SK-N-SH (cell line): ENCODE measurements around the gene ELN. TPM values are rescaled to one million over a fixed set of nuclear protein-coding genes. Genes with fewer than 3 reads are reported as not detected.

ENCODE experiments used
- CTCF ChIA-PET: fragments of 300-600, 350-600 bp; formaldehyde crosslinking; extraction: SDS; loops from one replicate; lab custom pipeline; 2021; lab: Yijun Ruan, JAX
- POLR2A ChIA-PET: fragments of 350-600 bp; sonication (Branson Sonifier 250); formaldehyde crosslinking; extraction: SDS; loops from one replicate; lab custom pipeline; 2020; ENCODE audit warnings: antibody characterized with exemption, inconsistent platforms; lab: Yijun Ruan, JAX
- DNase-seq: peaks from one replicate; pipeline ENCODE4 v3.0.0; 2012
- H2AFZ ChIP-seq: fragments of 200-600 bp; sonication (generic); 2 replicates; pipeline ENCODE4 v1.8.1; 2016; ENCODE audit warnings: antibody characterized with exemption, mild to moderate bottlenecking, low read depth
- H3F3A ChIP-seq: fragments of 200-600 bp; sonication (generic); replicated peaks from 2 replicates; pipeline ENCODE3; 2016; ENCODE audit warnings: antibody characterized with exemption, mild to moderate bottlenecking; ENCODE audit not compliant: insufficient read depth
- H3K27ac ChIP-seq, 2 experiments: fragments of 200-500 bp in 1 of 2; fragments of 200-600 bp in 1 of 2; sonication (Bioruptor generic) in 1 of 2; sonication (generic), shearing (Covaris generic) in 1 of 2; 2 replicates each; pipeline versions ENCODE4 v1.5.1 to v1.6.1; 2014 to 2016; ENCODE audit warnings: low read depth in 2 of 2, inconsistent platforms in 1 of 2, low read length in 1 of 2, mild to moderate bottlenecking in 1 of 2, mixed read lengths in 1 of 2
- H3K27me3 ChIP-seq: fragments of 200-600 bp; sonication (generic), shearing (Covaris generic); 2 replicates; pipeline ENCODE4 v1.6.1; 2016; ENCODE audit warnings: mixed run types; ENCODE audit not compliant: insufficient read depth
- H3K36me3 ChIP-seq, 2 experiments: fragments of 200-500 bp in 1 of 2; fragments of 200-600 bp in 1 of 2; sonication (Bioruptor generic) in 1 of 2; sonication (generic) in 1 of 2; replicated peaks in 1 of 2; 2 replicates each; pipeline versions ENCODE3 to v1.5.1; 2014 to 2016; ENCODE audit warnings: low read length in 1 of 2, mild to moderate bottlenecking in 1 of 2; ENCODE audit not compliant: insufficient read depth in 2 of 2, control insufficient read depth in 1 of 2
- H3K4me1 ChIP-seq, 2 experiments: fragments of 200-500 bp in 1 of 2; fragments of 200-600 bp in 1 of 2; sonication (Bioruptor generic) in 1 of 2; sonication (generic), shearing (Covaris generic) in 1 of 2; 2 replicates each; pipeline versions ENCODE4 v1.5.1 to v1.6.1; 2014 to 2016; ENCODE audit warnings: low read depth in 1 of 2, low read length in 1 of 2, mixed run types in 1 of 2; ENCODE audit not compliant: insufficient read depth in 2 of 2, control insufficient read depth in 1 of 2
- H3K4me2 ChIP-seq: fragments of 200-600 bp; sonication (generic), shearing (Covaris generic); 2 replicates; pipeline ENCODE4 v1.6.1; 2017; ENCODE audit warnings: mixed run types
- H3K4me3 ChIP-seq, 2 experiments: fragments of 200-500 bp in 1 of 2; fragments of 200-600 bp in 1 of 2; sonication (Bioruptor generic) in 1 of 2; sonication (generic), shearing (Covaris generic) in 1 of 2; 2 replicates each; pipeline versions ENCODE4 v1.5.1 to v1.8.1; 2014 to 2016; ENCODE audit warnings: low read depth in 2 of 2, inconsistent platforms in 1 of 2, low read length in 1 of 2, mild to moderate bottlenecking in 1 of 2, mixed read lengths in 1 of 2, moderate library complexity in 1 of 2
- H3K79me2 ChIP-seq: fragments of 200-600 bp; sonication (generic); 2 replicates; pipeline ENCODE4 v1.8.1; 2017; ENCODE audit warnings: mild to moderate bottlenecking; ENCODE audit not compliant: insufficient read depth
- H3K9ac ChIP-seq: fragments of 200-600 bp; sonication (generic); 2 replicates; pipeline ENCODE4 v1.6.1; 2017; ENCODE audit warnings: mixed run types
- H3K9me2 ChIP-seq: fragments of 200-600 bp; sonication (generic); 2 replicates; pipeline ENCODE4 v1.6.1; 2017; ENCODE audit warnings: mixed run types
- H3K9me3 ChIP-seq: fragments of 200-600 bp; sonication (generic); 2 replicates; pipeline ENCODE4 v1.6.1; 2017; ENCODE audit warnings: mixed run types, mild to moderate bottlenecking, moderate library complexity
- H4K20me1 ChIP-seq: fragments of 200-600 bp; sonication (generic); 2 replicates; pipeline ENCODE4 v1.6.1; 2017; ENCODE audit warnings: mild to moderate bottlenecking, mixed run types; ENCODE audit not compliant: insufficient read depth
- CTCF ChIP-seq: fragments of 200-600 bp; sonication (generic); IDR thresholded peaks from 2 replicates; pipeline ENCODE4 v1.6.1; 2017; ENCODE audit warnings: antibody characterized with exemption, mild to moderate bottlenecking, moderate library complexity
- ELF1 ChIP-seq: IDR thresholded peaks from 2 replicates; pipeline ENCODE4 v1.4.0; 2012
- FOSL2 ChIP-seq: IDR thresholded peaks from 2 replicates; pipeline ENCODE4 v1.4.0; 2012; ENCODE audit warnings: low read depth, mild to moderate bottlenecking, moderate library complexity, borderline replicate concordance
- FOXJ3 ChIP-seq: sonication (generic); formaldehyde crosslinking; IDR thresholded peaks from 2 replicates; pipeline ENCODE4 v1.5.1; 2020; ENCODE audit warnings: mild to moderate bottlenecking, missing genetic modification reagents
- FOXM1 ChIP-seq: IDR thresholded peaks from 2 replicates; pipeline ENCODE4 v1.4.0; 2012; ENCODE audit warnings: low read depth, mild to moderate bottlenecking
- GABPA ChIP-seq: IDR thresholded peaks from 2 replicates; pipeline ENCODE4 v1.4.0; 2012; ENCODE audit warnings: low read depth, mild to moderate bottlenecking
- JUND ChIP-seq: IDR thresholded peaks from 2 replicates; pipeline ENCODE4 v1.4.0; 2012
- MEF2A ChIP-seq: IDR thresholded peaks from 2 replicates; pipeline ENCODE4 v1.4.0; 2012; ENCODE audit warnings: low read depth, borderline replicate concordance
- MXI1 ChIP-seq: IDR thresholded peaks from 2 replicates; pipeline ENCODE4 v1.6.1; 2012; ENCODE audit warnings: mild to moderate bottlenecking, low read depth, low read length, improper control_type of control experiment
- PBX3 ChIP-seq: IDR thresholded peaks from 2 replicates; pipeline ENCODE4; 2012
- RAD21 ChIP-seq: IDR thresholded peaks from 2 replicates; pipeline ENCODE4 v1.6.1; 2012; ENCODE audit warnings: mild to moderate bottlenecking, low read length
- RFX5 ChIP-seq: IDR thresholded peaks from 2 replicates; pipeline ENCODE4 v1.6.1; 2012; ENCODE audit warnings: mild to moderate bottlenecking, improper control_type of control experiment, low read length
- SMC3 ChIP-seq: IDR thresholded peaks from 2 replicates; pipeline ENCODE4 v1.6.1; 2012; ENCODE audit warnings: low read depth, low read length, improper control_type of control experiment
- TAF1 ChIP-seq: IDR thresholded peaks from 2 replicates; pipeline ENCODE4 v1.6.1; 2012; ENCODE audit warnings: low read depth, mild to moderate bottlenecking, low read length, moderate library complexity, borderline replicate concordance
- USF1 ChIP-seq: IDR thresholded peaks from 2 replicates; pipeline ENCODE4 v1.4.0; 2012; ENCODE audit warnings: low read depth, borderline replicate concordance
- ZBTB33 ChIP-seq: IDR thresholded peaks from 2 replicates; pipeline ENCODE4 v1.4.0; 2012; ENCODE audit warnings: low read depth, borderline replicate concordance
- WGBS: methylation state at CpG from one replicate; pipeline ENCODE4 v1.1.6; 2017; ENCODE audit warnings: low lambda C conversion rate; 5-methylcytosine and 5-hydroxymethylcytosine counted together
- polyA plus RNA-seq, 3 experiments: library from polyadenylated mRNA; depleted of rRNA; stranded (reverse); fragments of >200 nt; gene quantifications; 2 replicates each; pipeline ENCODE4 v1.2.3, GENCODE V29; 2012

ELN gene
- polyA plus RNA-seq, 1 of the 3 experiments (the other 2 are of a cell fraction) = 12.5 TPM

GRCh38 chr7:74032624-74033371 lies 4.8 kb downstream of the ELN start:
- Histone ChIP-seq H3K36me3 (no peaks in the 10 kb centered on the region), H3K79me2 (0 out of 2 replicates have a peak, but pooled peaks cover 3% of the 10 kb centered on the region), H3K4me3 (no peak overlapping the region), H3F3A (peaks cover 17% of the 10 kb centered on the region), H2AFZ (no peak overlapping the region), H3K9me3 (no peaks in the 10 kb centered on the region), H3K4me2 (0 out of 2 replicates have a peak overlapping the region, but pooled peaks have one; percentile 13), H3K27me3 (no peaks in the 10 kb centered on the region), H4K20me1 (no peaks in the 10 kb centered on the region), H3K9me2 (no peaks in the 10 kb centered on the region), H3K9ac (no peak overlapping the region), H3K27ac (peak overlapping the region in 1 of 2 experiments; percentile 93; a peak in 3 of 4 replicates), H3K4me1 (peaks cover 13 to 63% of the 10 kb centered on the region in 2 experiments; a peak in 3 of 4 replicates)
- ChIA-PET CTCF (interaction anchor here (0.6 to 2.0 kb wide), 10 partner anchors 11 to 369 kb away, joined by 3 to 5 read pairs (median 4); partner anchors contain the start of gene LIMK1), POLR2A (interaction anchor here (2.5 kb wide), 1 partner anchor 11 kb away, joined by 24 read pairs; no protein-coding TSS in a partner anchor)
- WGBS = 85% methylated on average over 8 of the region's 8 CpGs
- TF ChIP-seq ZBTB33 = no peak
- no peak for TF ChIP-seq JUND
- TF ChIP-seq GABPA = no peak
- TF ChIP-seq RFX5 = no peak
- no peak for TF ChIP-seq ELF1
- TF ChIP-seq CTCF = no peak
- no peak for TF ChIP-seq TAF1
- TF ChIP-seq FOSL2 = no peak
- TF ChIP-seq USF1 = no peak
- TF ChIP-seq PBX3 = no peak
- TF ChIP-seq RAD21 = no peak
- no peak for TF ChIP-seq MXI1
- TF ChIP-seq MEF2A = no peak
- no peak for TF ChIP-seq FOXJ3 (CRISPR knock-in tag)
- no peak for TF ChIP-seq FOXM1
- no peak for TF ChIP-seq SMC3
- no peak for DNase-seq
